RWPE1 (cell line): ENCODE measurements around the gene MYO5B.

Experiments used
- CTCF ChIA-PET: fragments of 350-600 bp; sonication (Branson Sonifier 250); formaldehyde crosslinking; extraction: SDS; loops from one replicate; lab custom pipeline; 2021; lab: Yijun Ruan, JAX
- POLR2A ChIA-PET: fragments of 400-600 bp; formaldehyde crosslinking; extraction: SDS; loops from one replicate; lab custom pipeline; 2020; ENCODE audit warnings: antibody characterized with exemption; ENCODE audit not compliant: low non-redundant PET; lab: Yijun Ruan, JAX
- DNase-seq: peaks from one replicate; pipeline ENCODE4 v3.0.0; 2012; ENCODE audit warnings: low spot score
- H3K27ac ChIP-seq: fragments of 450-650 bp; 2 replicates; pipeline ENCODE4 v1.5.1; 2017
- CTCF ChIP-seq: fragments of 450-650 bp; conservative IDR thresholded peaks from 2 replicates; pipeline ENCODE4 v1.5.1; 2017; ENCODE audit warnings: low read depth, mild to moderate bottlenecking

Gene MYO5B

GRCh38 chr18:49875783-49876182 lies 319.2 kb downstream of the MYO5B start:
- CTCF ChIA-PET = no interaction called here
- DNase-seq = no peak
- H3K27ac ChIP-seq = no peak overlapping the region
- POLR2A ChIA-PET = no interaction called here
- TF ChIP-seq CTCF = no peak

GRCh38 chr18:49875155-49875554 lies 319.8 kb downstream of the MYO5B start:
- H3K27ac ChIP-seq = no peak overlapping the region
- DNase-seq = no peak
- TF ChIP-seq CTCF = no peak
- CTCF ChIA-PET = no interaction called here
- POLR2A ChIA-PET = no interaction called here

- no peak for DNase-seq
- H3K27ac ChIP-seq = no peak overlapping the region
- no peak for TF ChIP-seq CTCF
- CTCF ChIA-PET = interaction anchor here (0.6 to 0.7 kb wide), 2 partner anchors 16 to 1199 kb away, joined by 3 read pairs; no protein-coding TSS in a partner anchor
- POLR2A ChIA-PET = interaction anchor here (0.6 kb wide), 1 partner anchor 183 kb away, joined by 3 read pairs; no protein-coding TSS in a partner anchor
Measured at GRCh38 chr18:49874238-49874637, 320.7 kb downstream of the MYO5B start.

GRCh38 chr18:49869354-49869753 lies 325.6 kb downstream of the MYO5B start:
- TF ChIP-seq CTCF = no peak
- ChIA-PET POLR2A (no interaction called here), CTCF (interaction anchor here (0.5 to 0.7 kb wide), 2 partner anchors 30 to 309 kb away, joined by 3 to 4 read pairs; no protein-coding TSS in a partner anchor)
- H3K27ac ChIP-seq = no peak overlapping the region
- no peak for DNase-seq

GRCh38 chr18:49866680-49867079 lies 328.3 kb downstream of the MYO5B start:
- ChIA-PET CTCF (interaction anchor here (0.8 kb wide), 1 partner anchor 8 kb away, joined by 6 read pairs; no protein-coding TSS in a partner anchor), POLR2A (no interaction called here)
- TF ChIP-seq CTCF = no peak
- DNase-seq = no peak
- H3K27ac ChIP-seq = no peak overlapping the region

GRCh38 chr18:49865401-49865800 lies 329.5 kb downstream of the MYO5B start:
- ChIA-PET POLR2A (no interaction called here), CTCF (interaction anchor here (0.6 kb wide), 1 partner anchor 525 kb away, joined by 4 read pairs; no protein-coding TSS in a partner anchor)
- no peak for TF ChIP-seq CTCF
- no peak for DNase-seq
- no peak overlapping the region for H3K27ac ChIP-seq
